ENCODE results near the gene ZSCAN1.

DNA sequence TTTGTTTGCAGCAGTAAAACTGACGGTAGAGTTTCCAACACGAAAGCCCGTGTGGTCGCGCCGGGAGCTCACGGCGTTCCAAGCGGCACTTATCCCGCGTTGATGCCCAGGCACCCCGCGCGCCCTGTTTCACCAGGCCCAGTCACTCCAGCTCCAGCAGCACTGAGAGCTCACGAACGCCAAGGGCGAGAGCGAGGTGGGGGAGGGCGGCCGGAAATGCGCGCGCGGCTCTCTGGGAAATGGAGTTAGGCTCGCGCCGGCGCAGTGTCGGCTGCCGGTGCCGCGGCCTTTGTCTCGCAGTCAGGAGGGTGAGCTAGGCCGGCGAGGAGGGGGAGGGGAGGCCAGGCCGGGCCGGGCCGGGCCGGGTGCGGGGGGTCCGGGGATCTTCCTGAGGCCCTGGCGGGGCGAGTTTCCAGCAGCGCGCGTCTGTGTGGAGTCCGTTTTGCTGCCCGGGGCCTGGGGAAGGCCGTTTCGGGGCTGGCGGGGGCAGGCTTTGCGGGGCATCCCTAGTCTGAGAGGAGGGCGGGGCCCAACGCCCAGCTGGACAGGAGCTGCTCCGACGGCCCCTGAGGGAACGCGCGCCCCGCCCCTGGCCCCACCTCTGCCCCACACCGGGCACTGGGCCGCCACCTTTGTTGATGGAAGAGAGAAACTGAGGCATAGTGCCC lies 25.3 kb downstream of the ZSCAN1 start, which contains the start of gene ZNF135:
- TF ChIP-seq ELF4 (IDR thresholded peaks at IDR 0.05) (no peak), FOXK2 (IDR thresholded peaks at IDR 0.05) (no peak), FOXM1 (IDR thresholded peaks at IDR 0.05; ENCODE audit: borderline replicate concordance) (no peak), TARDBP (IDR thresholded peaks at IDR 0.05) (no peak), SP1 (IDR thresholded peaks at IDR 0.05) (no peak)
